ENCODE results near the gene TAPT1.

- TF ChIP-seq EZH2 (IDR thresholded peaks at IDR 0.05; ENCODE audit: borderline replicate concordance, low read depth, low read length, poor library complexity, severe bottlenecking) (no peak), CTCF (conservative IDR thresholded peaks at IDR 0.05; ENCODE audit: low read depth, low read length) (no peak)
These were observed 38.8 kb downstream of the TAPT1 start for GRCh38 chr4:16187455-16187854.

All from A673 (cell line).